CD14-positive monocyte (primary cell): ENCODE results near the gene KATNIP. TPM values are rescaled to one million over a fixed set of nuclear protein-coding genes. Genes with fewer than 3 reads are reported as not detected.

Source experiments
- DNase-seq, 3 donors: peaks; one replicate each; pipeline ENCODE4 v3.0.0-alpha.2; 2011 to 2022
- H2AFZ ChIP-seq: 2 replicates; pipeline ENCODE4 v1.6.0; 2012; ENCODE audit warnings: mild to moderate bottlenecking, low read depth, low read length, inconsistent platforms; ENCODE audit not compliant: insufficient read depth, poor library complexity, severe bottlenecking
- H3K27ac ChIP-seq, 2 donors: 1 replicate in 1 of 2; 2 replicates in 1 of 2; pipeline ENCODE4 v1.5.1; 2012 to 2013; ENCODE audit warnings: low read length in 2 of 2, control low read depth in 1 of 2, inconsistent platforms in 1 of 2, low read depth in 1 of 2, mild to moderate bottlenecking in 1 of 2
- H3K27me3 ChIP-seq, 2 donors: one replicate each; pipeline versions ENCODE4 v1.6.0 to v1.6.1; 2011 to 2013; ENCODE audit warnings: low read length in 2 of 2; ENCODE audit not compliant: control insufficient read depth in 2 of 2, insufficient read depth in 2 of 2
- H3K36me3 ChIP-seq, 2 donors: replicated peaks in 1 of 2; 1 replicate in 1 of 2; 2 replicates in 1 of 2; pipeline versions ENCODE4 v1.5.1 to v1.6.1; 2012 to 2013; ENCODE audit warnings: low read length in 2 of 2, control low read depth in 1 of 2, inconsistent platforms in 1 of 2, mild to moderate bottlenecking in 1 of 2; ENCODE audit not compliant: insufficient read depth in 2 of 2, control insufficient read depth in 1 of 2
- H3K4me1 ChIP-seq, 2 donors: 1 replicate in 1 of 2; 2 replicates in 1 of 2; pipeline versions ENCODE4 v1.5.1 to v1.6.1; 2012 to 2013; ENCODE audit warnings: low read length in 2 of 2, control low read depth in 1 of 2, inconsistent platforms in 1 of 2, mild to moderate bottlenecking in 1 of 2, moderate library complexity in 1 of 2; ENCODE audit not compliant: insufficient read depth in 2 of 2, control insufficient read depth in 1 of 2
- H3K4me2 ChIP-seq: replicated peaks from 2 replicates; pipeline ENCODE3; 2012; ENCODE audit warnings: low read length, moderate library complexity, mild to moderate bottlenecking; ENCODE audit not compliant: poor library complexity, severe bottlenecking; ENCODE audit errors: extremely low read depth
- H3K4me3 ChIP-seq, 3 experiments: fragments of 200-600 bp in 1 of 3; sonication (generic) in 1 of 3; replicated peaks in 1 of 3; 1 replicate in 2 of 3; 2 replicates in 1 of 3; pipeline ENCODE4 v1.5.1; 2011 to 2013; ENCODE audit warnings: low read length in 3 of 3, mild to moderate bottlenecking in 3 of 3, control low read depth in 2 of 3, low read depth in 2 of 3, inconsistent platforms in 1 of 3, moderate library complexity in 1 of 3
- H3K79me2 ChIP-seq: 2 replicates; pipeline ENCODE4 v1.6.0; 2012; ENCODE audit warnings: mild to moderate bottlenecking, control low read depth, inconsistent platforms, low read length, moderate library complexity; ENCODE audit not compliant: insufficient read depth
- H3K9ac ChIP-seq: 2 replicates; pipeline ENCODE4 v1.6.0; 2017; ENCODE audit warnings: low read length, mild to moderate bottlenecking; ENCODE audit not compliant: insufficient read depth, poor library complexity, severe bottlenecking
- H3K9me3 ChIP-seq, 2 donors: replicated peaks in 1 of 2; 1 replicate in 1 of 2; 2 replicates in 1 of 2; pipeline versions ENCODE4 v1.5.1 to v1.6.1; 2012 to 2013; ENCODE audit warnings: low read length in 2 of 2, control low read depth in 1 of 2; ENCODE audit not compliant: control insufficient read depth in 1 of 2, insufficient read depth in 1 of 2
- H4K20me1 ChIP-seq: 2 replicates; pipeline ENCODE4 v1.6.0; 2012; ENCODE audit warnings: mild to moderate bottlenecking, low read length, control low read depth, moderate library complexity; ENCODE audit not compliant: insufficient read depth
- H3K27ac Mint-ChIP-seq, 7 donors: one replicate each; pipeline ENCODE4 v1.8.0; 2020; ENCODE audit warnings: mild to moderate bottlenecking in 7 of 7, mixed read lengths in 7 of 7, moderate library complexity in 6 of 7, inconsistent platforms in 2 of 7
- H3K27me3 Mint-ChIP-seq, 3 donors: one replicate each; pipeline ENCODE4 v1.8.0; 2021 to 2022; ENCODE audit warnings: low read depth in 3 of 3, mild to moderate bottlenecking in 3 of 3, mixed read lengths in 3 of 3, moderate library complexity in 3 of 3, inconsistent platforms in 1 of 3
- H3K36me3 Mint-ChIP-seq, 2 donors: one replicate each; pipeline ENCODE4 v1.8.0; 2020; ENCODE audit warnings: mixed read lengths in 2 of 2, inconsistent platforms in 1 of 2, mild to moderate bottlenecking in 1 of 2
- H3K4me1 Mint-ChIP-seq: one replicate; pipeline ENCODE4 v1.8.0; 2020; ENCODE audit warnings: mild to moderate bottlenecking, mixed read lengths
- H3K4me3 Mint-ChIP-seq, 2 donors: one replicate each; pipeline ENCODE4 v1.8.0; 2020; ENCODE audit warnings: mild to moderate bottlenecking in 2 of 2, mixed read lengths in 2 of 2, moderate library complexity in 1 of 2
- H3K9me3 Mint-ChIP-seq, 7 donors: one replicate each; pipeline ENCODE4 v1.8.0; 2020 to 2022; ENCODE audit warnings: mixed read lengths in 7 of 7, mild to moderate bottlenecking in 6 of 7, moderate library complexity in 6 of 7, inconsistent platforms in 2 of 7
- CTCF ChIP-seq: fragments of 200-600 bp; IDR thresholded peaks from one replicate; pipeline ENCODE4 v1.8.0; 2022; ENCODE audit warnings: antibody characterized with exemption, mild to moderate bottlenecking
- WGBS: methylation state at CpG from one replicate; pipeline ENCODE4 v1.1.5; 2013; ENCODE audit warnings: missing lambda C conversion rate; ENCODE audit not compliant: insufficient coverage; 5-methylcytosine and 5-hydroxymethylcytosine counted together
- intact Hi-C, 2 donors: fragments of 100-400 bp; cut with micrococcal nuclease; formaldehyde crosslinking; loops; one replicate each; pipeline versions ENCODE4 v1.15.0 to v1.15.1; 2023
- polyA plus RNA-seq, 3 donors: library from polyadenylated mRNA; depleted of rRNA in 1 of 3; unstranded in 2 of 3; stranded (reverse) in 1 of 3; fragments of 300-500 nt in 2 of 3; fragments of >200 nt in 1 of 3; fragmentation: Illumina TruSeq in 2 of 3; gene quantifications; 1 replicate in 2 of 3; 2 replicates in 1 of 3; pipeline ENCODE4 v1.2.3, GENCODE V29; 2012 to 2021

Gene KATNIP
- polyA plus RNA-seq, 3 donors: 2.4 to 28.0 (median 5.0) TPM

DNA sequence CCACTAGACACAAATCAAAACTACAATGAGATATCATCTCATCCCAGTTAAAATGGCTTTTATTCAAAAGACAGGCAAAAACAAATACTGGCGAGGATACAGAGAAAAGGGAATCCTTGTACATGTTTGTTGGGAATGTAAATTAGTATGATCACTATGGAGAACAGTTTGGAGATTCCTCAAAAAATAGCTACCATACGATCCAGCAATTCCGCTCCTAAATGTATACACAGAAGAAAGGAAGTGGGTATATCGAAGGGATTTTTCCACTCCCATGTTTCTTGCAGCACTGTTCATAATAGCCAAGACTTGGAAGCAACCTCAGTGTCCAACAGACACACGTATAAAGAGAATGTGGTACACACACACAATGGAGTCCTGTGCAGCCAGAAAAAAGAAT is 35.3 kb downstream of the KATNIP start:
- Mint-ChIP-seq H3K36me3 (peaks cover 16 to 33% of the 10 kb centered on the region in 2 donors), H3K9me3 (peaks cover 0 to 3% (median 0%) of the 10 kb centered on the region in 7 donors)
- TF ChIP-seq CTCF: no peak

DNA sequence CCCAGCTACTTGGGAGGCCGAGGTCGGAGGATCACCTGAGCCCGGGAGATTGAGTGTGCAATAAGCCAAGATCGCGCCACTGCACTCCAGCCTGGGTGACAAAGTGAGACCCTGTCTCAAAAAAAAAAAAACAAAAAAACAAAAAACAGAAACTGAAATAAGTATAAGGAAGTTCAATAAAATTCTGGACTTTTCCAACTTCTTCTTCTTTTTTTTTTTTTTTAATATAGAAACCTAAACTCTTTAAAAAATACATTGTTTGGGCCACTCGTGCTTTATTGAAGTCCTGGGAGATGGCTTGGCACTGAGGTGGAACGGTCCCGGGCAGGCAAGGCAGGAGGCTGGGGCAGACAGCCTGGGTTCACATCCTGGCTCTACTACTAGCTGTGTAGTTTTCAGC is 36.8 kb downstream of the KATNIP start:
- H4K20me1 ChIP-seq: no peaks in the 10 kb centered on the region
- peaks cover 21% of the 10 kb centered on the region for H3K4me1 Mint-ChIP-seq
- no peaks in the 10 kb centered on the region for H3K27me3 ChIP-seq
- peaks cover 0 to 3% (median 0%) of the 10 kb centered on the region in 7 donors for H3K9me3 Mint-ChIP-seq
- H3K79me2 ChIP-seq: no peaks in the 10 kb centered on the region
- peak overlapping the region; percentile 29 for H3K4me2 ChIP-seq
- H3K36me3 Mint-ChIP-seq: peaks cover 17 to 42% of the 10 kb centered on the region in 2 donors
- peak overlapping the region in 1 of 3 experiments; percentile 19 for H3K4me3 ChIP-seq
- peak overlapping the region; percentile 56 to 67 for H3K4me3 Mint-ChIP-seq
- H3K27me3 Mint-ChIP-seq: peaks cover 0 to 2% (median 1%) of the 10 kb centered on the region in 3 donors
- H3K27ac ChIP-seq: peak overlapping the region; percentile 31 to 64
- intact Hi-C loops: no loop called here
- H2AFZ ChIP-seq: no peak overlapping the region
- H3K9me3 ChIP-seq: no peaks in the 10 kb centered on the region
- no peak for DNase-seq
- TF ChIP-seq CTCF: no peak
- H3K27ac Mint-ChIP-seq: peak overlapping the region; percentile 8 to 69 (median 52)
- 88% methylated on average over 3 of the region's 8 CpGs for WGBS
- H3K9ac ChIP-seq: peak overlapping the region; percentile 17
- no peaks in the 10 kb centered on the region for H3K36me3 ChIP-seq
- peaks cover 16 to 19% of the 10 kb centered on the region in 2 donors for H3K4me1 ChIP-seq

More for the DNA sequence above, 35.3 kb downstream of the KATNIP start:
- H3K9ac ChIP-seq: no peak overlapping the region
- no peaks in the 10 kb centered on the region for H3K79me2 ChIP-seq
- no peak overlapping the region for H3K4me2 ChIP-seq
- no CpG with 5 or more reads among the region's 5 CpGs for WGBS
- H3K4me3 ChIP-seq: no peak overlapping the region
- no peak overlapping the region for H3K27ac ChIP-seq
- Mint-ChIP-seq H3K27ac (no peak overlapping the region), H3K4me3 (no peak overlapping the region), H3K27me3 (peaks cover 0 to 2% (median 1%) of the 10 kb centered on the region in 3 donors), H3K4me1 (peaks cover 26% of the 10 kb centered on the region)
- H4K20me1 ChIP-seq: no peaks in the 10 kb centered on the region
- no peaks in the 10 kb centered on the region for H3K27me3 ChIP-seq
- intact Hi-C loops: no loop called here
- H2AFZ ChIP-seq: no peak overlapping the region
- DNase-seq: no peak
- H3K9me3 ChIP-seq: no peaks in the 10 kb centered on the region
- peaks cover 16 to 20% of the 10 kb centered on the region in 2 donors for H3K4me1 ChIP-seq
- H3K36me3 ChIP-seq: no peaks in the 10 kb centered on the region
